ENCODE data around the gene SHB.
"Not testable (repeated sequence)": the region's sequence is repeated elsewhere in the genome, so short reads cannot be mapped to it uniquely, and the experiment has no call there.

SHB gene

DNA sequence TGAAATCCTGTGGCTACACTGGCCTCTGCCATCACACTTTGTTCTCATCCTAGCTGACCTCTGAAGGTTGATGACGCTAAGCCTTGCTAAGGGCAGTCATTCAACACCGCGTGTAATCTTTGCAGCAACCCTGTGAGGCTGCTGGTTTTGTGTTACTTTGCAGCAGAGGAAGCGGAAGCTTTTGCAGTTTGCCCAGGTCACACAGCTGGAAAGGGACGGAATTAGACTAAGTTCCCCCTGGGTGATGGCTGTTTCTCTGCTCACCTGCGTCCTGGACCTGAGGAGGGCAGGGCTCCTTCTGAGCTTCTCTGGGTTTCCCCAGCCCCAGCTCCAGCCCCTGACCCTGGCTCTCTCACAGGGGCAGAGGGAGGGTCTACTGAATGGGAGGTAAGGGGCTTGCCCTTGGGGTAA is 157.8 kb downstream of the SHB start:
- no peaks in the 10 kb centered on the region for H3K4me1 ChIP-seq (ENCODE audit: control insufficient read depth, insufficient read depth, low read length)
- no peak overlapping the region for H3K27ac ChIP-seq (ENCODE audit: extremely low read depth, low read depth, low read length)
- H3K4me3 ChIP-seq (ENCODE audit: low read depth, low read length): no peak overlapping the region
- H3K9me3 ChIP-seq (ENCODE audit: control insufficient read depth, insufficient read depth, low read depth, low read length): no peaks in the 10 kb centered on the region
- TF ChIP-seq ZNF600 (tag by site-specific recombination; IDR thresholded peaks at IDR 0.05): no peak
- TF ChIP-seq, protein P1, sequence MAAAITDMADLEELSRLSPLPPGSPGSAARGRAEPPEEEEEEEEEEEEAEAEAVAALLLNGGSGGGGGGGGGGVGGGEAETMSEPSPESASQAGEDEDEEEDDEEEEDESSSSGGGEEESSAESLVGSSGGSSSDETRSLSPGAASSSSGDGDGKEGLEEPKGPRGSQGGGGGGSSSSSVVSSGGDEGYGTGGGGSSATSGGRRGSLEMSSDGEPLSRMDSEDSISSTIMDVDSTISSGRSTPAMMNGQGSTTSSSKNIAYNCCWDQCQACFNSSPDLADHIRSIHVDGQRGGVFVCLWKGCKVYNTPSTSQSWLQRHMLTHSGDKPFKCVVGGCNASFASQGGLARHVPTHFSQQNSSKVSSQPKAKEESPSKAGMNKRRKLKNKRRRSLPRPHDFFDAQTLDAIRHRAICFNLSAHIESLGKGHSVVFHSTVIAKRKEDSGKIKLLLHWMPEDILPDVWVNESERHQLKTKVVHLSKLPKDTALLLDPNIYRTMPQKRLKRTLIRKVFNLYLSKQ (tag by site-specific recombination; IDR thresholded peaks at IDR 0.05; ENCODE audit: borderline replicate concordance): no peak
- POLR2A ChIA-PET: no interaction called here
- CTCF ChIA-PET: interaction anchor here (0.6 to 6.5 kb wide), 9 partner anchors 10 to 872 kb away, joined by 3 to 66 read pairs (median 4); no protein-coding TSS in a partner anchor
- H3K36me3 ChIP-seq (ENCODE audit: control insufficient read depth in 2 of 2, insufficient read depth in 1 of 2, low read length in 2 of 2): peaks cover 0 to 5% of the 10 kb centered on the region in 2 experiments; a peak in 1 of 3 replicates

DNA sequence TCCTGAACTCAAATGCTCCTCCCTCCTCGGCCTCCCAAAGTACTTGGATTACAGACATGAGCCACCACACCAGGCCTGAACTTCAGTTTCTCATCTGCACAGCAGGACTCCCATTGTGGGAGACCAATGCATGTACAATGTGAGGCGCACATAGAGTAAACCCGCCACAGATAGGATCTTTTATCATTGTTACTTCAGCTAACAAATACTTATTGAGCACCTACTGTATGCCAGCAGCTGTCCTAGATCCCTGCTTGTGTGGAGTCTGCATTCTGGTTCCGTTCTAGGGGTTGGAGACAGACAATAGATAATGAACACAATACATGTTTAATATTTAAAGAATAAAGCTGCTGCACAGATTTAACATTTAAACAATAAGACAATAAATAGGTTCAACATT is 158.8 kb downstream of the SHB start:
- CTCF ChIA-PET: interaction anchor here (0.6 to 2.1 kb wide), 6 partner anchors 11 to 871 kb away, joined by 3 to 13 read pairs (median 4); no protein-coding TSS in a partner anchor
- TF ChIP-seq ZNF791 (tag by site-specific recombination; IDR thresholded peaks at IDR 0.05) (no peak), MEIS1 (CRISPR knock-in tag; IDR thresholded peaks at IDR 0.05; ENCODE audit: borderline replicate concordance) (no peak), ZNF155 (tag by site-specific recombination; IDR thresholded peaks at IDR 0.05) (no peak), SP7 (tag by site-specific recombination; IDR thresholded peaks at IDR 0.05) (no peak)
- TF ChIP-seq, protein P2, sequence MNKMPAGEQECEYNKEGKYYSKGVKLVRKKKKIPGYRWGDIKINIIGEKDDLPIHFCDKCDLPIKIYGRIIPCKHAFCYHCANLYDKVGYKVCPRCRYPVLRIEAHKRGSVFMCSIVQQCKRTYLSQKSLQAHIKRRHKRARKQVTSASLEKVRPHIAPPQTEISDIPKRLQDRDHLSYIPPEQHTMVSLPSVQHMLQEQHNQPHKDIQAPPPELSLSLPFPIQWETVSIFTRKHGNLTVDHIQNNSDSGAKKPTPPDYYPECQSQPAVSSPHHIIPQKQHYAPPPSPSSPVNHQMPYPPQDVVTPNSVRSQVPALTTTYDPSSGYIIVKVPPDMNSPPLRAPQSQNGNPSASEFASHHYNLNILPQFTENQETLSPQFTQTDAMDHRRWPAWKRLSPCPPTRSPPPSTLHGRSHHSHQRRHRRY (tag by site-specific recombination; IDR thresholded peaks at IDR 0.05): no peak
- POLR2A ChIA-PET: no interaction called here

DNA sequence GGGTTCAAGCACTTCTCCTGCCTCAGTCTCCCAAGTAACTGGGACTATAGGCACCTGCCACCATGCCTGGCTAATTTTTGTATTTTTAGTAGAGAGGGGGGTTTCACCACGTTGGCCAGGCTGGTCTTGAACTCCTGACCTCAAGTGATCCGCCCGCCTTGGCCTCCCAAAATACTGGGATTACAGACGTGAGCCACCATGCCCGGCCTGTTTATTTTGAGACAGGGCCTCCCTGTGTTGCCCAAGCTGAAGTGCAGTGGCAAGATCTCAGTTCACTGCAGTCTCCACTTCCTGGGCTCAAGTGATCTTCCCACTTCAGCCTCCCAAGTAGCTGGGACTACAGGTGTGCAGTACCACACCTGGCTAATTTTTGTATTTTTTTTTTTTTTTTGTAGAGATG is 159.2 kb downstream of the SHB start:
- H3K4me3 ChIP-seq (ENCODE audit: low read depth, low read length); H3K9me3 ChIP-seq (ENCODE audit: control insufficient read depth, insufficient read depth, low read depth, low read length); POLR2A ChIA-PET; H3K27ac ChIP-seq (ENCODE audit: extremely low read depth, low read depth, low read length); H3K4me1 ChIP-seq (ENCODE audit: control insufficient read depth, insufficient read depth, low read length); H3K36me3 ChIP-seq (ENCODE audit: control insufficient read depth in 2 of 2, insufficient read depth in 1 of 2, low read length in 2 of 2): not testable (repeated sequence)
- CTCF ChIA-PET: interaction anchor here (0.7 to 2.2 kb wide), 3 partner anchors 15 to 354 kb away, joined by 3 to 10 read pairs (median 8); no protein-coding TSS in a partner anchor

More for the DNA sequence above, 158.8 kb downstream of the SHB start:
- Histone ChIP-seq H3K27ac (ENCODE audit: extremely low read depth, low read depth, low read length) (no peak overlapping the region), H3K36me3 (ENCODE audit: control insufficient read depth in 2 of 2, insufficient read depth in 1 of 2, low read length in 2 of 2) (no peaks in the 10 kb centered on the region), H3K4me3 (ENCODE audit: low read depth, low read length) (no peak overlapping the region), H3K9me3 (ENCODE audit: control insufficient read depth, insufficient read depth, low read depth, low read length) (no peaks in the 10 kb centered on the region), H3K4me1 (ENCODE audit: control insufficient read depth, insufficient read depth, low read length) (no peaks in the 10 kb centered on the region)

DNA sequence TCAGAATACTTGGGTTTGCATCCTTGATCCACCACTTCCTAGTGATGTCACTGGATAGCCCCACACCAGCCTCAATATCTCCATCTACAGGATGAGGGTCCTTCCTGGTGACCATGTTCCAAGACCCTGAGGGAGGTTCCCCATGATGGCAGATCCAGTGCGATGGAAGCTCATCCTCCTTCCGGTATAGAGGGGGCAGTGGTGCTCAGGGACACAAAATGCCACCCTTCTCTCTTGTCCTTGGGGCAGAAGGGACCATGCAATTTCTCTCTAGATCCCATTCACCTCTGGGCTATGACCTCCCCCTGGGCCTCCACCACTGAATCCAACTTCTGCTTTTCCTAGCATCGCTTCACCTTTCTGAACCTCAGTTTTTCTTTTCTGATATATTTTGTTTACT is 159.7 kb downstream of the SHB start:
- POLR2A ChIA-PET: no interaction called here
- Histone ChIP-seq H3K36me3 (ENCODE audit: control insufficient read depth in 2 of 2, insufficient read depth in 1 of 2, low read length in 2 of 2) (no peaks in the 10 kb centered on the region), H3K9me3 (ENCODE audit: control insufficient read depth, insufficient read depth, low read depth, low read length) (no peaks in the 10 kb centered on the region), H3K4me3 (ENCODE audit: low read depth, low read length) (no peak overlapping the region), H3K27ac (ENCODE audit: extremely low read depth, low read depth, low read length) (no peak overlapping the region), H3K4me1 (ENCODE audit: control insufficient read depth, insufficient read depth, low read length) (no peaks in the 10 kb centered on the region)
- CTCF ChIA-PET: interaction anchor here (0.6 to 2.2 kb wide), 4 partner anchors 179 to 467 kb away, joined by 3 to 10 read pairs (median 6); no protein-coding TSS in a partner anchor
- TF ChIP-seq ZNF548 (tag by site-specific recombination; IDR thresholded peaks at IDR 0.05) (no peak), ZNF239 (tag by site-specific recombination; IDR thresholded peaks at IDR 0.05) (no peak), KLF9 (tag by site-specific recombination; IDR thresholded peaks at IDR 0.05; ENCODE audit: low read depth) (no peak), ZSCAN30 (tag by site-specific recombination; IDR thresholded peaks at IDR 0.05) (no peak), ZNF292 (tag by site-specific recombination; IDR thresholded peaks at IDR 0.05; ENCODE audit: borderline replicate concordance, low read depth) (no peak), YY2 (tag by site-specific recombination; IDR thresholded peaks at IDR 0.05) (no peak), ZNF549 (tag by site-specific recombination; IDR thresholded peaks at IDR 0.05) (no peak)
- TF ChIP-seq, protein P3, sequence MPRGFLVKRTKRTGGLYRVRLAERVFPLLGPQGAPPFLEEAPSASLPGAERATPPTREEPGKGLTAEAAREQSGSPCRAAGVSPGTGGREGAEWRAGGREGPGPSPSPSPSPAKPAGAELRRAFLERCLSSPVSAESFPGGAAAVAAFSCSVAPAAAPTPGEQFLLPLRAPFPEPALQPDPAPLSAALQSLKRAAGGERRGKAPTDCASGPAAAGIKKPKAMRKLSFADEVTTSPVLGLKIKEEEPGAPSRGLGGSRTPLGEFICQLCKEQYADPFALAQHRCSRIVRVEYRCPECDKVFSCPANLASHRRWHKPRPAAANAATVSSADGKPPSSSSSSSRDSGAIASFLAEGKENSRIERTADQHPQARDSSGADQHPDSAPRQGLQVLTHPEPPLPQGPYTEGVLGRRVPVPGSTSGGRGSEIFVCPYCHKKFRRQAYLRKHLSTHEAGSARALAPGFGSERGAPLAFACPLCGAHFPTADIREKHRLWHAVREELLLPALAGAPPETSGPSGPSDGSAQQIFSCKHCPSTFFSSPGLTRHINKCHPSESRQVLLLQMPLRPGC (tag by site-specific recombination; IDR thresholded peaks at IDR 0.05): no peak
- TF ChIP-seq, protein P4, sequence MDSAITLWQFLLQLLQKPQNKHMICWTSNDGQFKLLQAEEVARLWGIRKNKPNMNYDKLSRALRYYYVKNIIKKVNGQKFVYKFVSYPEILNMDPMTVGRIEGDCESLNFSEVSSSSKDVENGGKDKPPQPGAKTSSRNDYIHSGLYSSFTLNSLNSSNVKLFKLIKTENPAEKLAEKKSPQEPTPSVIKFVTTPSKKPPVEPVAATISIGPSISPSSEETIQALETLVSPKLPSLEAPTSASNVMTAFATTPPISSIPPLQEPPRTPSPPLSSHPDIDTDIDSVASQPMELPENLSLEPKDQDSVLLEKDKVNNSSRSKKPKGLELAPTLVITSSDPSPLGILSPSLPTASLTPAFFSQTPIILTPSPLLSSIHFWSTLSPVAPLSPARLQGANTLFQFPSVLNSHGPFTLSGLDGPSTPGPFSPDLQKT (IDR thresholded peaks at IDR 0.05; ENCODE audit: borderline replicate concordance, low read depth, low read length): no peak
- TF ChIP-seq, protein P5, sequence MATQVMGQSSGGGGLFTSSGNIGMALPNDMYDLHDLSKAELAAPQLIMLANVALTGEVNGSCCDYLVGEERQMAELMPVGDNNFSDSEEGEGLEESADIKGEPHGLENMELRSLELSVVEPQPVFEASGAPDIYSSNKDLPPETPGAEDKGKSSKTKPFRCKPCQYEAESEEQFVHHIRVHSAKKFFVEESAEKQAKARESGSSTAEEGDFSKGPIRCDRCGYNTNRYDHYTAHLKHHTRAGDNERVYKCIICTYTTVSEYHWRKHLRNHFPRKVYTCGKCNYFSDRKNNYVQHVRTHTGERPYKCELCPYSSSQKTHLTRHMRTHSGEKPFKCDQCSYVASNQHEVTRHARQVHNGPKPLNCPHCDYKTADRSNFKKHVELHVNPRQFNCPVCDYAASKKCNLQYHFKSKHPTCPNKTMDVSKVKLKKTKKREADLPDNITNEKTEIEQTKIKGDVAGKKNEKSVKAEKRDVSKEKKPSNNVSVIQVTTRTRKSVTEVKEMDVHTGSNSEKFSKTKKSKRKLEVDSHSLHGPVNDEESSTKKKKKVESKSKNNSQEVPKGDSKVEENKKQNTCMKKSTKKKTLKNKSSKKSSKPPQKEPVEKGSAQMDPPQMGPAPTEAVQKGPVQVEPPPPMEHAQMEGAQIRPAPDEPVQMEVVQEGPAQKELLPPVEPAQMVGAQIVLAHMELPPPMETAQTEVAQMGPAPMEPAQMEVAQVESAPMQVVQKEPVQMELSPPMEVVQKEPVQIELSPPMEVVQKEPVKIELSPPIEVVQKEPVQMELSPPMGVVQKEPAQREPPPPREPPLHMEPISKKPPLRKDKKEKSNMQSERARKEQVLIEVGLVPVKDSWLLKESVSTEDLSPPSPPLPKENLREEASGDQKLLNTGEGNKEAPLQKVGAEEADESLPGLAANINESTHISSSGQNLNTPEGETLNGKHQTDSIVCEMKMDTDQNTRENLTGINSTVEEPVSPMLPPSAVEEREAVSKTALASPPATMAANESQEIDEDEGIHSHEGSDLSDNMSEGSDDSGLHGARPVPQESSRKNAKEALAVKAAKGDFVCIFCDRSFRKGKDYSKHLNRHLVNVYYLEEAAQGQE (tag by site-specific recombination; IDR thresholded peaks at IDR 0.05): no peak
